WTC11 (cell line): ENCODE results near the gene CNTNAP2. TPM values are rescaled to one million over a fixed set of nuclear protein-coding genes. Genes with fewer than 3 reads are reported as not detected.
A peak's percentile ranks its signal among the peaks of the same experiment; 100 is the strongest.
"Not testable (repeated sequence)": the region's sequence is repeated elsewhere in the genome, so short reads cannot be mapped to it uniquely, and the experiment has no call there.

ENCODE experiments used
- ATAC-seq: fragments of 200-7000 bp; cut with Tn5 transposase; 2 replicates; pipeline ENCODE4 v1.10.0; 2021; ENCODE audit warnings: mild to moderate bottlenecking, moderate library complexity
- CTCF ChIA-PET: fragments of 300-600 bp; sonication (Branson Sonifier 250); formaldehyde crosslinking; loops from one replicate; lab custom pipeline; 2021; ENCODE audit warnings: antibody characterized with exemption; lab: Charles Lee
- POLR2A ChIA-PET: fragments of 350-600 bp; sonication (Branson Sonifier 250); formaldehyde crosslinking; loops from one replicate; lab custom pipeline; 2021; ENCODE audit warnings: antibody characterized with exemption; lab: Charles Lee
- DNase-seq: peaks from one replicate; pipeline ENCODE4 v3.0.0; 2021; ENCODE audit warnings: low spot score
- H3K27ac Mint-ChIP-seq: 2 replicates; pipeline ENCODE4 v1.8.0; 2021; ENCODE audit warnings: mixed read lengths
- H3K27me3 Mint-ChIP-seq: 2 replicates; pipeline ENCODE4 v1.8.0; 2021; ENCODE audit warnings: low read depth, mild to moderate bottlenecking, moderate library complexity, mixed read lengths
- H3K36me3 Mint-ChIP-seq: 2 replicates; pipeline ENCODE4 v1.8.0; 2021; ENCODE audit warnings: mixed read lengths
- H3K4me1 Mint-ChIP-seq: 2 replicates; pipeline ENCODE4 v1.8.0; 2022; ENCODE audit warnings: mixed read lengths
- H3K4me3 Mint-ChIP-seq: 2 replicates; pipeline ENCODE4 v1.8.0; 2021; ENCODE audit warnings: mild to moderate bottlenecking, moderate library complexity, mixed read lengths
- H3K9me3 Mint-ChIP-seq: 2 replicates; pipeline ENCODE4 v1.8.0; 2021; ENCODE audit warnings: mixed read lengths
- EMX1 ChIP-seq: fragments of 250-450 bp; sonication (Bioruptor Pico); IDR thresholded peaks from 2 replicates; pipeline ENCODE4 v1.8.0; 2021; ENCODE audit warnings: mild to moderate bottlenecking
- ETV6 ChIP-seq: sonication (generic); formaldehyde crosslinking; IDR thresholded peaks from 2 replicates; pipeline ENCODE4 v1.8.1; 2022; ENCODE audit warnings: mild to moderate bottlenecking, missing genetic modification reagents
- FOXP1 ChIP-seq: sonication (generic); formaldehyde crosslinking; IDR thresholded peaks from 2 replicates; pipeline ENCODE4 v1.8.0; 2022; ENCODE audit warnings: missing genetic modification reagents, mild to moderate bottlenecking, moderate library complexity, borderline replicate concordance
- GABPB1 ChIP-seq: sonication (generic); formaldehyde crosslinking; IDR thresholded peaks from 2 replicates; pipeline ENCODE4 v1.8.1; 2023; ENCODE audit warnings: mild to moderate bottlenecking, missing genetic modification reagents
- HMGA2 ChIP-seq: fragments of 250-450 bp; sonication (Bioruptor Pico); IDR thresholded peaks from 2 replicates; pipeline ENCODE4 v1.4.0; 2021; ENCODE audit warnings: mild to moderate bottlenecking, moderate library complexity
- IRF2 ChIP-seq: sonication (generic); formaldehyde crosslinking; IDR thresholded peaks from 2 replicates; pipeline ENCODE4 v1.8.0; 2022; ENCODE audit warnings: low read depth, missing genetic modification reagents, borderline replicate concordance
- JUN ChIP-seq: sonication (generic); formaldehyde crosslinking; IDR thresholded peaks from 2 replicates; pipeline ENCODE4 v1.8.0; 2023; ENCODE audit warnings: mild to moderate bottlenecking, missing genetic modification reagents
- KAT7 ChIP-seq: sonication (generic); formaldehyde crosslinking; IDR thresholded peaks from 2 replicates; pipeline ENCODE4 v1.8.1; 2023; ENCODE audit warnings: missing genetic modification reagents, mild to moderate bottlenecking, borderline replicate concordance
- MXD4 ChIP-seq: fragments of 250-450 bp; sonication (Bioruptor Pico); IDR thresholded peaks from 2 replicates; pipeline ENCODE4 v1.8.0; 2021; ENCODE audit warnings: mild to moderate bottlenecking, moderate library complexity, borderline replicate concordance
- MYBL2 ChIP-seq: sonication (generic); formaldehyde crosslinking; IDR thresholded peaks from 2 replicates; pipeline ENCODE4 v1.8.1; 2023; ENCODE audit warnings: mild to moderate bottlenecking, moderate library complexity, missing genetic modification reagents
- NFATC4 ChIP-seq: fragments of 250-450 bp; sonication (Bioruptor Pico); IDR thresholded peaks from 2 replicates; pipeline ENCODE4 v1.9.0; 2021; ENCODE audit warnings: mild to moderate bottlenecking
- NFYB ChIP-seq: sonication (generic); formaldehyde crosslinking; conservative IDR thresholded peaks from 2 replicates; pipeline ENCODE4 v1.8.0; 2022; ENCODE audit warnings: low read depth, missing genetic modification reagents
- NR3C1 ChIP-seq: sonication (generic); formaldehyde crosslinking; conservative IDR thresholded peaks from 2 replicates; pipeline ENCODE4 v1.8.1; 2023; ENCODE audit warnings: low read depth, mild to moderate bottlenecking, missing genetic modification reagents
- OVOL2 ChIP-seq: fragments of 250-450 bp; sonication (Bioruptor Pico); IDR thresholded peaks from 2 replicates; pipeline ENCODE4 v1.9.0; 2021; ENCODE audit warnings: mild to moderate bottlenecking, borderline replicate concordance
- PREB ChIP-seq: sonication (generic); formaldehyde crosslinking; IDR thresholded peaks from 2 replicates; pipeline ENCODE4 v1.8.1; 2022; ENCODE audit warnings: mild to moderate bottlenecking, missing genetic modification reagents, moderate library complexity, borderline replicate concordance
- STAT6 ChIP-seq: sonication (generic); formaldehyde crosslinking; conservative IDR thresholded peaks from 2 replicates; pipeline ENCODE4 v1.8.1; 2023; ENCODE audit warnings: mild to moderate bottlenecking, low read depth, missing genetic modification reagents, moderate library complexity
- TCF7 ChIP-seq: sonication (generic); formaldehyde crosslinking; IDR thresholded peaks from 2 replicates; pipeline ENCODE4 v1.8.0; 2022; ENCODE audit warnings: mild to moderate bottlenecking, low read depth, missing genetic modification reagents, moderate library complexity
- ZNF138 ChIP-seq: sonication (generic); formaldehyde crosslinking; conservative IDR thresholded peaks from 2 replicates; pipeline ENCODE4 v1.8.1; 2022; ENCODE audit warnings: mild to moderate bottlenecking, moderate library complexity, missing genetic modification reagents
- ZNF416 ChIP-seq: fragments of 250-450 bp; sonication (Bioruptor Pico); IDR thresholded peaks from 2 replicates; pipeline ENCODE4 v1.9.0; 2021; ENCODE audit warnings: mild to moderate bottlenecking, inconsistent platforms
- ZNF423 ChIP-seq: fragments of 250-450 bp; sonication (Bioruptor Pico); IDR thresholded peaks from 2 replicates; pipeline ENCODE4 v2.1.2; 2022; ENCODE audit warnings: mild to moderate bottlenecking, moderate library complexity
- total RNA-seq: library from RNA; stranded (reverse); gene quantifications from 3 replicates; pipeline ENCODE4 v1.2.3, GENCODE V29; 2021
- TF ChIP-seq, protein P1 (sequence below): sonication (generic); formaldehyde crosslinking; IDR thresholded peaks from 2 replicates; pipeline ENCODE4 v1.8.1; 2022; ENCODE audit warnings: low read depth, missing genetic modification reagents, borderline replicate concordance
- TF ChIP-seq, protein P2 (sequence below): fragments of 250-450 bp; sonication (Bioruptor Pico); IDR thresholded peaks from 2 replicates; pipeline ENCODE4 v1.9.0; 2021; ENCODE audit warnings: mild to moderate bottlenecking, borderline replicate concordance
- TF ChIP-seq, protein P3 (sequence below): sonication (generic); formaldehyde crosslinking; IDR thresholded peaks from 2 replicates; pipeline ENCODE4 v1.8.0; 2022; ENCODE audit warnings: mild to moderate bottlenecking, missing genetic modification reagents

Gene CNTNAP2
- total RNA-seq, 1 experiment from 2014 or later = 63.8 TPM

GRCh38 chr7:146902266-146902665 is 785.7 kb downstream of the CNTNAP2 start:
- Mint-ChIP-seq H3K27ac (no peak overlapping the region), H3K9me3 (peaks cover 14% of the 10 kb centered on the region; the same call in 1 of the 2 replicates)
- ATAC-seq = no peak
- TF ChIP-seq FOXP1 (CRISPR knock-in tag) = no peak
- no peak for TF ChIP-seq MYBL2
- TF ChIP-seq NR3C1 (CRISPR knock-in tag) = no peak
- TF ChIP-seq, protein P1, sequence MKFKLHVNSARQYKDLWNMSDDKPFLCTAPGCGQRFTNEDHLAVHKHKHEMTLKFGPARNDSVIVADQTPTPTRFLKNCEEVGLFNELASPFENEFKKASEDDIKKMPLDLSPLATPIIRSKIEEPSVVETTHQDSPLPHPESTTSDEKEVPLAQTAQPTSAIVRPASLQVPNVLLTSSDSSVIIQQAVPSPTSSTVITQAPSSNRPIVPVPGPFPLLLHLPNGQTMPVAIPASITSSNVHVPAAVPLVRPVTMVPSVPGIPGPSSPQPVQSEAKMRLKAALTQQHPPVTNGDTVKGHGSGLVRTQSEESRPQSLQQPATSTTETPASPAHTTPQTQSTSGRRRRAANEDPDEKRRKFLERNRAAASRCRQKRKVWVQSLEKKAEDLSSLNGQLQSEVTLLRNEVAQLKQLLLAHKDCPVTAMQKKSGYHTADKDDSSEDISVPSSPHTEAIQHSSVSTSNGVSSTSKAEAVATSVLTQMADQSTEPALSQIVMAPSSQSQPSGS (CRISPR knock-in tag) = no peak
- no peak for TF ChIP-seq MXD4
- no peak for TF ChIP-seq IRF2 (CRISPR knock-in tag)
- no peak for TF ChIP-seq GABPB1
- TF ChIP-seq TCF7 (CRISPR knock-in tag) = no peak
- no peak for TF ChIP-seq KAT7
- TF ChIP-seq, all 79 proteins: peak for 0
- POLR2A ChIA-PET = no interaction called here
- Mint-ChIP-seq H3K4me1 (peaks cover 26% of the 10 kb centered on the region), H3K36me3 (0 out of 2 replicates have a peak, but pooled peaks cover 9% of the 10 kb centered on the region), H3K27me3 (no peaks in the 10 kb centered on the region), H3K4me3 (no peak overlapping the region)
- CTCF ChIA-PET = no interaction called here
- no peak for DNase-seq

GRCh38 chr7:146902728-146903127 is 786.1 kb downstream of the CNTNAP2 start:
- Mint-ChIP-seq H3K4me1 (peaks cover 26% of the 10 kb centered on the region), H3K36me3 (0 out of 2 replicates have a peak, but pooled peaks cover 10% of the 10 kb centered on the region), H3K27ac (no peak overlapping the region), H3K9me3 (peaks cover 14% of the 10 kb centered on the region; the same call in 1 of the 2 replicates), H3K27me3 (no peaks in the 10 kb centered on the region), H3K4me3 (no peak overlapping the region)
- ChIA-PET CTCF (no interaction called here), POLR2A (no interaction called here)
- TF ChIP-seq ZNF138 (CRISPR knock-in tag) (no peak), NFYB (CRISPR knock-in tag) (no peak), ZNF416 (CRISPR knock-in tag) (no peak), ZNF423 (CRISPR knock-in tag) (no peak), JUN (CRISPR knock-in tag) (no peak), PREB (CRISPR knock-in tag) (no peak), ETV6 (CRISPR knock-in tag) (no peak), FOXP1 (CRISPR knock-in tag) (no peak), STAT6 (CRISPR knock-in tag) (no peak), OVOL2 (CRISPR knock-in tag) (no peak), HMGA2 (no peak), EMX1 (no peak), NFATC4 (CRISPR knock-in tag) (no peak)
- TF ChIP-seq, protein P2, sequence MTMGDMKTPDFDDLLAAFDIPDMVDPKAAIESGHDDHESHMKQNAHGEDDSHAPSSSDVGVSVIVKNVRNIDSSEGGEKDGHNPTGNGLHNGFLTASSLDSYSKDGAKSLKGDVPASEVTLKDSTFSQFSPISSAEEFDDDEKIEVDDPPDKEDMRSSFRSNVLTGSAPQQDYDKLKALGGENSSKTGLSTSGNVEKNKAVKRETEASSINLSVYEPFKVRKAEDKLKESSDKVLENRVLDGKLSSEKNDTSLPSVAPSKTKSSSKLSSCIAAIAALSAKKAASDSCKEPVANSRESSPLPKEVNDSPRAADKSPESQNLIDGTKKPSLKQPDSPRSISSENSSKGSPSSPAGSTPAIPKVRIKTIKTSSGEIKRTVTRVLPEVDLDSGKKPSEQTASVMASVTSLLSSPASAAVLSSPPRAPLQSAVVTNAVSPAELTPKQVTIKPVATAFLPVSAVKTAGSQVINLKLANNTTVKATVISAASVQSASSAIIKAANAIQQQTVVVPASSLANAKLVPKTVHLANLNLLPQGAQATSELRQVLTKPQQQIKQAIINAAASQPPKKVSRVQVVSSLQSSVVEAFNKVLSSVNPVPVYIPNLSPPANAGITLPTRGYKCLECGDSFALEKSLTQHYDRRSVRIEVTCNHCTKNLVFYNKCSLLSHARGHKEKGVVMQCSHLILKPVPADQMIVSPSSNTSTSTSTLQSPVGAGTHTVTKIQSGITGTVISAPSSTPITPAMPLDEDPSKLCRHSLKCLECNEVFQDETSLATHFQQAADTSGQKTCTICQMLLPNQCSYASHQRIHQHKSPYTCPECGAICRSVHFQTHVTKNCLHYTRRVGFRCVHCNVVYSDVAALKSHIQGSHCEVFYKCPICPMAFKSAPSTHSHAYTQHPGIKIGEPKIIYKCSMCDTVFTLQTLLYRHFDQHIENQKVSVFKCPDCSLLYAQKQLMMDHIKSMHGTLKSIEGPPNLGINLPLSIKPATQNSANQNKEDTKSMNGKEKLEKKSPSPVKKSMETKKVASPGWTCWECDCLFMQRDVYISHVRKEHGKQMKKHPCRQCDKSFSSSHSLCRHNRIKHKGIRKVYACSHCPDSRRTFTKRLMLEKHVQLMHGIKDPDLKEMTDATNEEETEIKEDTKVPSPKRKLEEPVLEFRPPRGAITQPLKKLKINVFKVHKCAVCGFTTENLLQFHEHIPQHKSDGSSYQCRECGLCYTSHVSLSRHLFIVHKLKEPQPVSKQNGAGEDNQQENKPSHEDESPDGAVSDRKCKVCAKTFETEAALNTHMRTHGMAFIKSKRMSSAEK = no peak
- TF ChIP-seq, protein P3, sequence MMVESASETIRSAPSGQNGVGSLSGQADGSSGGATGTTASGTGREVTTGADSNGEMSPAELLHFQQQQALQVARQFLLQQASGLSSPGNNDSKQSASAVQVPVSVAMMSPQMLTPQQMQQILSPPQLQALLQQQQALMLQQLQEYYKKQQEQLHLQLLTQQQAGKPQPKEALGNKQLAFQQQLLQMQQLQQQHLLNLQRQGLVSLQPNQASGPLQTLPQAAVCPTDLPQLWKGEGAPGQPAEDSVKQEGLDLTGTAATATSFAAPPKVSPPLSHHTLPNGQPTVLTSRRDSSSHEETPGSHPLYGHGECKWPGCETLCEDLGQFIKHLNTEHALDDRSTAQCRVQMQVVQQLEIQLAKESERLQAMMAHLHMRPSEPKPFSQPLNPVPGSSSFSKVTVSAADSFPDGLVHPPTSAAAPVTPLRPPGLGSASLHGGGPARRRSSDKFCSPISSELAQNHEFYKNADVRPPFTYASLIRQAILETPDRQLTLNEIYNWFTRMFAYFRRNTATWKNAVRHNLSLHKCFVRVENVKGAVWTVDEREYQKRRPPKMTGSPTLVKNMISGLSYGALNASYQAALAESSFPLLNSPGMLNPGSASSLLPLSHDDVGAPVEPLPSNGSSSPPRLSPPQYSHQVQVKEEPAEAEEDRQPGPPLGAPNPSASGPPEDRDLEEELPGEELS (CRISPR knock-in tag) = no peak
- ATAC-seq (no peak), DNase-seq (no peak)

DNA sequence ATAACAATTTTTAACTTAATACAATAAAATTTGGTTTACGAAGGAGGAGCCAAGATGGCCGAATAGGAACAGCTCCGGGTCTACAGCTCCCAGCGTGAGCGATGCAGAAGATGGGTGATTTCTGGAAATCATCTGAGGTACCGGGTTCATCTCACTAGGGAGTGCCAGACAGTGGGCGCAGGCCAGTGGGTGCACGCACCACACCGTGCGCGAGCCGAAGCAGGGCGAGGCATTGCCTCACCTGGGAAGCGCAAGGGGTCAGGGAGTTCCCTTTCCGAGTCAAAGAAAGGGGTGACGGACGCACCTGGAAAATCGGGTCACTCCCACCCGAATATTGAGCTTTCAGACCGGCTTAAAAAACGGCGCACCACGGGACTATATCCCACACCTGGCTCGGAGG is 789.1 kb downstream of the CNTNAP2 start:
- H3K27me3 Mint-ChIP-seq, CTCF ChIA-PET, POLR2A ChIA-PET, ATAC-seq, DNase-seq: not testable (repeated sequence)
- Mint-ChIP-seq H3K36me3 (0 out of 2 replicates have a peak, but pooled peaks cover 11% of the 10 kb centered on the region), H3K4me3 (peak overlapping the region; percentile 43), H3K4me1 (peaks cover 15% of the 10 kb centered on the region), H3K9me3 (peaks cover 14% of the 10 kb centered on the region; the same call in 1 of the 2 replicates), H3K27ac (peak overlapping the region; percentile 49; the same call in 1 of the 2 replicates)
